ENCODE data around the gene CIPC.

- no peak for TF ChIP-seq POLR2A (IDR thresholded peaks at IDR 0.05)
- TF ChIP-seq, protein P1, sequence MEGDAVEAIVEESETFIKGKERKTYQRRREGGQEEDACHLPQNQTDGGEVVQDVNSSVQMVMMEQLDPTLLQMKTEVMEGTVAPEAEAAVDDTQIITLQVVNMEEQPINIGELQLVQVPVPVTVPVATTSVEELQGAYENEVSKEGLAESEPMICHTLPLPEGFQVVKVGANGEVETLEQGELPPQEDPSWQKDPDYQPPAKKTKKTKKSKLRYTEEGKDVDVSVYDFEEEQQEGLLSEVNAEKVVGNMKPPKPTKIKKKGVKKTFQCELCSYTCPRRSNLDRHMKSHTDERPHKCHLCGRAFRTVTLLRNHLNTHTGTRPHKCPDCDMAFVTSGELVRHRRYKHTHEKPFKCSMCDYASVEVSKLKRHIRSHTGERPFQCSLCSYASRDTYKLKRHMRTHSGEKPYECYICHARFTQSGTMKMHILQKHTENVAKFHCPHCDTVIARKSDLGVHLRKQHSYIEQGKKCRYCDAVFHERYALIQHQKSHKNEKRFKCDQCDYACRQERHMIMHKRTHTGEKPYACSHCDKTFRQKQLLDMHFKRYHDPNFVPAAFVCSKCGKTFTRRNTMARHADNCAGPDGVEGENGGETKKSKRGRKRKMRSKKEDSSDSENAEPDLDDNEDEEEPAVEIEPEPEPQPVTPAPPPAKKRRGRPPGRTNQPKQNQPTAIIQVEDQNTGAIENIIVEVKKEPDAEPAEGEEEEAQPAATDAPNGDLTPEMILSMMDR (IDR thresholded peaks at IDR 0.05), result no peak
Observed at GRCh38 chr14:77109656-77110055, 11.6 kb downstream of the CIPC start.
